ENCODE results near the gene DYNC2H1.
"Not testable (repeated sequence)": the region's sequence is repeated elsewhere in the genome, so short reads cannot be mapped to it uniquely, and the experiment has no call there.

DYNC2H1 gene

GRCh38 chr11:103370076-103370475 lies 260.9 kb downstream of the DYNC2H1 start:
- no peak for DNase-seq (ENCODE audit: low spot score)

GRCh38 chr11:103372906-103373305 lies 263.7 kb downstream of the DYNC2H1 start:
- no peak for DNase-seq (ENCODE audit: low spot score)

- DNase-seq (ENCODE audit: low spot score), result not testable (repeated sequence)
Observed at GRCh38 chr11:103374227-103374626, 265.0 kb downstream of the DYNC2H1 start.

- DNase-seq (ENCODE audit: low spot score), result no peak
Observed at GRCh38 chr11:103378931-103379330, 269.7 kb downstream of the DYNC2H1 start.

- no peak for DNase-seq (ENCODE audit: low spot score)
Observed at GRCh38 chr11:103380031-103380430, 270.8 kb downstream of the DYNC2H1 start.

GRCh38 chr11:103384652-103385051 lies 275.4 kb downstream of the DYNC2H1 start:
- DNase-seq (ENCODE audit: low spot score), result no peak

GRCh38 chr11:103395612-103396011 lies 286.4 kb downstream of the DYNC2H1 start:
- no peak for DNase-seq (ENCODE audit: low spot score)

- DNase-seq (ENCODE audit: low spot score), result no peak
Observed at GRCh38 chr11:103396237-103396636, 287.0 kb downstream of the DYNC2H1 start.

- no peak for DNase-seq (ENCODE audit: low spot score)
Observed at GRCh38 chr11:103397369-103397768, 288.1 kb downstream of the DYNC2H1 start.

GRCh38 chr11:103398829-103399228 lies 289.6 kb downstream of the DYNC2H1 start:
- no peak for DNase-seq (ENCODE audit: low spot score)

- DNase-seq (ENCODE audit: low spot score), result no peak
Observed at GRCh38 chr11:103406357-103406756, 297.1 kb downstream of the DYNC2H1 start.

- DNase-seq (ENCODE audit: low spot score), result no peak
Observed at GRCh38 chr11:103407641-103408040, 298.4 kb downstream of the DYNC2H1 start.

GRCh38 chr11:103413266-103413888 lies 304.2 kb downstream of the DYNC2H1 start:
- no peak for DNase-seq (ENCODE audit: low spot score)

GRCh38 chr11:103418014-103418413 lies 308.8 kb downstream of the DYNC2H1 start:
- no peak for DNase-seq (ENCODE audit: low spot score)

GRCh38 chr11:103420593-103420992 lies 311.4 kb downstream of the DYNC2H1 start:
- no peak for DNase-seq (ENCODE audit: low spot score)

GRCh38 chr11:103433386-103434072 lies 324.3 kb downstream of the DYNC2H1 start:
- no peak for DNase-seq (ENCODE audit: low spot score)

GRCh38 chr11:103434073-103434411 lies 324.8 kb downstream of the DYNC2H1 start:
- no peak for DNase-seq (ENCODE audit: low spot score)

GRCh38 chr11:103436131-103436770 lies 327.0 kb downstream of the DYNC2H1 start:
- DNase-seq (ENCODE audit: low spot score), result no peak

- DNase-seq (ENCODE audit: low spot score), result no peak
Observed at GRCh38 chr11:103441021-103441420, 331.8 kb downstream of the DYNC2H1 start.

GRCh38 chr11:103448966-103449365 lies 339.7 kb downstream of the DYNC2H1 start:
- DNase-seq (ENCODE audit: low spot score), result no peak

GRCh38 chr11:103450241-103450640 lies 341.0 kb downstream of the DYNC2H1 start:
- no peak for DNase-seq (ENCODE audit: low spot score)

GRCh38 chr11:103453126-103453525 lies 343.9 kb downstream of the DYNC2H1 start:
- no peak for DNase-seq (ENCODE audit: low spot score)

- no peak for DNase-seq (ENCODE audit: low spot score)
Observed at GRCh38 chr11:103453915-103454709, 344.9 kb downstream of the DYNC2H1 start.

Data from HuH-7 (cell line).